ENCODE data around the gene TPX2.

DNA sequence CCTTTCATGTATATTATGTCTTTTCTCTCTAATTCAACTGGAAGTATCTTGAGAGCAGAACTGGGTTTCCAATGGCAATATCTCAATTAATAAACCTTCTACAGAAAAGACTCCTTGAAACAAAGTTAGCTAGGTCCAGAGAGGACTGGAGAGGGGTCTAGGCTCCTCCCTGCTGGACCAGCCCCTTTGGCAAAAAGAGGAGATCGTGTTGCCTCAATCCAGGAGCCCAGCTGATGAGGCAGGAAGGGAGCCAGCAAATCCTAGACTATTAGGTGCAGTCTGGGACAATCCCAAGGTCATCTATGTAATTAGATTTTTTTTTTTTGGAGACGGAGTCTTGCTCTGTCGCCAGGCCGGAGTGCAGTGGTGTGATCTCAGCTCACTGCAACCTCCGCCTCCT is 38.3 kb upstream of the TPX2 start:
- TF ChIP-seq, protein P1, sequence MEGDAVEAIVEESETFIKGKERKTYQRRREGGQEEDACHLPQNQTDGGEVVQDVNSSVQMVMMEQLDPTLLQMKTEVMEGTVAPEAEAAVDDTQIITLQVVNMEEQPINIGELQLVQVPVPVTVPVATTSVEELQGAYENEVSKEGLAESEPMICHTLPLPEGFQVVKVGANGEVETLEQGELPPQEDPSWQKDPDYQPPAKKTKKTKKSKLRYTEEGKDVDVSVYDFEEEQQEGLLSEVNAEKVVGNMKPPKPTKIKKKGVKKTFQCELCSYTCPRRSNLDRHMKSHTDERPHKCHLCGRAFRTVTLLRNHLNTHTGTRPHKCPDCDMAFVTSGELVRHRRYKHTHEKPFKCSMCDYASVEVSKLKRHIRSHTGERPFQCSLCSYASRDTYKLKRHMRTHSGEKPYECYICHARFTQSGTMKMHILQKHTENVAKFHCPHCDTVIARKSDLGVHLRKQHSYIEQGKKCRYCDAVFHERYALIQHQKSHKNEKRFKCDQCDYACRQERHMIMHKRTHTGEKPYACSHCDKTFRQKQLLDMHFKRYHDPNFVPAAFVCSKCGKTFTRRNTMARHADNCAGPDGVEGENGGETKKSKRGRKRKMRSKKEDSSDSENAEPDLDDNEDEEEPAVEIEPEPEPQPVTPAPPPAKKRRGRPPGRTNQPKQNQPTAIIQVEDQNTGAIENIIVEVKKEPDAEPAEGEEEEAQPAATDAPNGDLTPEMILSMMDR (IDR thresholded peaks at IDR 0.05): no peak
- no peak for TF ChIP-seq POLR2A (IDR thresholded peaks at IDR 0.05)
